Natural killer cell (primary cell): Measurements from ENCODE around the gene SV2C. TPM values are rescaled to one million over a fixed set of nuclear protein-coding genes. Genes with fewer than 3 reads are reported as not detected.
A peak's percentile ranks its signal among the peaks of the same experiment; 100 is the strongest.
"Not testable (repeated sequence)": the region's sequence is repeated elsewhere in the genome, so short reads cannot be mapped to it uniquely, and the experiment has no call there.

Experiments used
- ATAC-seq, 3 donors: fragments of 150-1000 bp in 2 of 3; fragments of 200-7000 bp in 1 of 3; cut with Tn5 transposase; 1 replicate in 1 of 3; 2 replicates in 2 of 3; pipeline ENCODE4 v1.10.0; 2021; ENCODE audit warnings: mild to moderate bottlenecking in 2 of 3, moderate library complexity in 2 of 3
- DNase-seq, 2 donors: peaks; one replicate each; pipeline versions ENCODE4 v3.0.0 to v3.0.0-alpha.2; 2013 to 2021; ENCODE audit warnings: mixed read lengths in 1 of 2
- H3K27ac ChIP-seq: one replicate; pipeline ENCODE4 v1.5.1; 2013; ENCODE audit warnings: mild to moderate bottlenecking, low read length
- H3K27me3 ChIP-seq: one replicate; pipeline ENCODE4 v1.6.1; 2013; ENCODE audit warnings: low read length; ENCODE audit not compliant: control insufficient read depth, insufficient read depth
- H3K36me3 ChIP-seq: one replicate; pipeline ENCODE4 v1.6.1; 2013; ENCODE audit warnings: low read length; ENCODE audit not compliant: control insufficient read depth, insufficient read depth
- H3K4me1 ChIP-seq: one replicate; pipeline ENCODE4 v1.6.1; 2013; ENCODE audit warnings: low read length; ENCODE audit not compliant: control insufficient read depth, insufficient read depth
- H3K4me3 ChIP-seq: one replicate; pipeline ENCODE4 v1.5.1; 2013; ENCODE audit warnings: low read length
- H3K9me3 ChIP-seq: one replicate; pipeline ENCODE4 v1.6.1; 2013; ENCODE audit warnings: low read length; ENCODE audit not compliant: control insufficient read depth, insufficient read depth
- H3K27ac Mint-ChIP-seq, 2 donors: one replicate each; pipeline ENCODE4 v1.8.0; 2022; ENCODE audit warnings: mild to moderate bottlenecking in 2 of 2, mixed read lengths in 2 of 2, moderate library complexity in 1 of 2
- H3K27me3 Mint-ChIP-seq, 2 donors: one replicate each; pipeline ENCODE4 v1.8.0; 2022; ENCODE audit warnings: low read depth in 2 of 2, mixed read lengths in 2 of 2
- H3K36me3 Mint-ChIP-seq: one replicate; pipeline ENCODE4 v1.8.0; 2022; ENCODE audit warnings: mixed read lengths
- H3K4me1 Mint-ChIP-seq, 2 donors: one replicate each; pipeline ENCODE4 v1.8.0; 2022; ENCODE audit warnings: mixed read lengths in 2 of 2
- H3K4me3 Mint-ChIP-seq: one replicate; pipeline ENCODE4 v1.8.0; 2022; ENCODE audit warnings: mild to moderate bottlenecking, moderate library complexity, mixed read lengths
- H3K9me3 Mint-ChIP-seq, 2 donors: one replicate each; pipeline ENCODE4 v1.8.0; 2022; ENCODE audit warnings: mixed read lengths in 2 of 2
- CTCF ChIP-seq: fragments of 200-600 bp; IDR thresholded peaks from one replicate; pipeline ENCODE4 v1.8.0; 2022; ENCODE audit warnings: antibody characterized with exemption
- WGBS: methylation state at CpG from one replicate; pipeline ENCODE4 v1.1.7; 2013; ENCODE audit warnings: missing lambda C conversion rate; ENCODE audit not compliant: insufficient coverage; 5-methylcytosine and 5-hydroxymethylcytosine counted together
- intact Hi-C: fragments of 100-400 bp; cut with micrococcal nuclease; formaldehyde crosslinking; loops from one replicate; pipeline ENCODE4 v1.14.2; 2022
- total RNA-seq, 4 donors: library from RNA; stranded (reverse); fragments of 120-200 nt in 1 of 4; gene quantifications; one replicate each; pipeline versions ENCODE4 v1.2.3 to v1.2.4, GENCODE V29; 2013 to 2022

Gene SV2C
- total RNA-seq, 3 donors from 2014 or later (not counting 1 experiment from before 2014, with no cell fraction given), result not detected

GRCh38 chr5:76366596-76366995 is 283.4 kb downstream of the SV2C start:
- WGBS, result no CpG with 5 or more reads among the region's 2 CpGs
- intact Hi-C loops, result no loop called here
- Histone ChIP-seq H3K27ac (no peak overlapping the region), H3K36me3 (no peaks in the 10 kb centered on the region), H3K4me1 (no peaks in the 10 kb centered on the region), H3K9me3 (no peaks in the 10 kb centered on the region), H3K27me3 (no peaks in the 10 kb centered on the region), H3K4me3 (no peak overlapping the region)
- H3K4me3 Mint-ChIP-seq, result no peak overlapping the region
- no peak for TF ChIP-seq CTCF
- H3K9me3 Mint-ChIP-seq, result no peaks in the 10 kb centered on the region
- no peak overlapping the region for H3K27ac Mint-ChIP-seq
- no peaks in the 10 kb centered on the region for H3K27me3 Mint-ChIP-seq
- DNase-seq (no peak), ATAC-seq (no peak)
- H3K36me3 Mint-ChIP-seq, result no peaks in the 10 kb centered on the region
- H3K4me1 Mint-ChIP-seq, result peaks cover 5 to 13% of the 10 kb centered on the region in 2 donors

GRCh38 chr5:76367623-76368371 is 284.6 kb downstream of the SV2C start:
- Histone ChIP-seq H3K9me3 (no peaks in the 10 kb centered on the region), H3K4me1 (no peaks in the 10 kb centered on the region), H3K27ac (no peak overlapping the region), H3K36me3 (no peaks in the 10 kb centered on the region), H3K27me3 (no peaks in the 10 kb centered on the region), H3K4me3 (no peak overlapping the region)
- ATAC-seq, result peak in 2 of 3 donors; percentile 46 to 71
- no peak overlapping the region for H3K4me3 Mint-ChIP-seq
- no peaks in the 10 kb centered on the region for H3K27me3 Mint-ChIP-seq
- H3K9me3 Mint-ChIP-seq, result no peaks in the 10 kb centered on the region
- no peak for TF ChIP-seq CTCF
- H3K27ac Mint-ChIP-seq, result no peak overlapping the region
- peaks cover 5 to 13% of the 10 kb centered on the region in 2 donors for H3K4me1 Mint-ChIP-seq
- DNase-seq, result peak in 1 of 2 donors; percentile 25
- no peaks in the 10 kb centered on the region for H3K36me3 Mint-ChIP-seq
- intact Hi-C loops, result no loop called here
- 94% methylated on average over 3 of the region's 6 CpGs for WGBS

GRCh38 chr5:76368941-76369340 is 285.8 kb downstream of the SV2C start:
- Mint-ChIP-seq H3K9me3 (no peaks in the 10 kb centered on the region), H3K4me3 (no peak overlapping the region), H3K27ac (no peak overlapping the region), H3K36me3 (no peaks in the 10 kb centered on the region), H3K4me1 (peaks cover 4 to 15% of the 10 kb centered on the region in 2 donors), H3K27me3 (no peaks in the 10 kb centered on the region)
- Histone ChIP-seq H3K36me3 (no peaks in the 10 kb centered on the region), H3K27me3 (no peaks in the 10 kb centered on the region), H3K9me3 (no peaks in the 10 kb centered on the region), H3K4me3 (no peak overlapping the region), H3K27ac (no peak overlapping the region), H3K4me1 (no peaks in the 10 kb centered on the region)
- intact Hi-C loops, result no loop called here
- TF ChIP-seq CTCF, result no peak
- 100% methylated on average over 1 of the region's 1 CpG for WGBS
- DNase-seq, result no peak
- ATAC-seq, result no peak

GRCh38 chr5:76369668-76370067 is 286.5 kb downstream of the SV2C start:
- ATAC-seq, H3K4me1 ChIP-seq, H3K27ac ChIP-seq, H3K36me3 ChIP-seq, H3K27me3 ChIP-seq, H3K4me3 Mint-ChIP-seq, H3K27ac Mint-ChIP-seq, intact Hi-C loops, H3K9me3 Mint-ChIP-seq, DNase-seq, H3K36me3 Mint-ChIP-seq, H3K4me3 ChIP-seq, H3K27me3 Mint-ChIP-seq, H3K9me3 ChIP-seq: not testable (repeated sequence)
- H3K4me1 Mint-ChIP-seq, result peaks cover 0 to 16% of the 10 kb centered on the region in 2 donors
- WGBS, result 70% methylated on average over 4 of the region's 8 CpGs
